Natural killer cell treated with Interleukin-12 subunit alpha and Interleukin-12 subunit beta and Interleukin-15 and Interleukin-18, amount 100 ng/mL, for 72 hours (primary cell): ENCODE results near the gene PINLYP. TPM values are rescaled to one million over a fixed set of nuclear protein-coding genes. Genes with fewer than 3 reads are reported as not detected.
A peak's percentile ranks its signal among the peaks of the same experiment; 100 is the strongest.

Experiments
- ATAC-seq, 2 donors: fragments of 150-1000 bp; cut with Tn5 transposase in 1 of 2; sonication (Bioruptor Pico), chemical (Tn5 transposase) in 1 of 2; 2 replicates each; pipeline ENCODE4 v1.10.0; 2021
- DNase-seq: peaks from one replicate; pipeline ENCODE4 v3.0.0; 2022; ENCODE audit warnings: low spot score
- H3K27ac Mint-ChIP-seq, 2 donors: 1 replicate in 1 of 2; 2 replicates in 1 of 2; pipeline ENCODE4 v1.8.0; 2022; ENCODE audit warnings: mixed read lengths in 2 of 2, mild to moderate bottlenecking in 1 of 2, moderate library complexity in 1 of 2
- H3K27me3 Mint-ChIP-seq, 2 donors: 1 replicate in 1 of 2; 2 replicates in 1 of 2; pipeline ENCODE4 v1.8.0; 2022; ENCODE audit warnings: mixed read lengths in 2 of 2
- H3K36me3 Mint-ChIP-seq: one replicate; pipeline ENCODE4 v1.8.0; 2022; ENCODE audit warnings: mixed read lengths
- H3K4me1 Mint-ChIP-seq, 2 donors: 1 replicate in 1 of 2; 2 replicates in 1 of 2; pipeline ENCODE4 v1.8.0; 2022; ENCODE audit warnings: low read depth in 2 of 2, mixed read lengths in 2 of 2, mild to moderate bottlenecking in 1 of 2
- H3K4me3 Mint-ChIP-seq: one replicate; pipeline ENCODE4 v1.8.0; 2022; ENCODE audit warnings: mixed read lengths
- H3K9me3 Mint-ChIP-seq: 2 replicates; pipeline ENCODE4 v1.8.0; 2022; ENCODE audit warnings: mixed read lengths
- total RNA-seq, 2 donors: library from RNA; stranded (reverse); gene quantifications; one replicate each; pipeline ENCODE4 v1.2.3, GENCODE V29; 2022

PINLYP gene
- total RNA-seq, 2 donors from 2014 or later, result 2.7 to 6.2 TPM

DNA sequence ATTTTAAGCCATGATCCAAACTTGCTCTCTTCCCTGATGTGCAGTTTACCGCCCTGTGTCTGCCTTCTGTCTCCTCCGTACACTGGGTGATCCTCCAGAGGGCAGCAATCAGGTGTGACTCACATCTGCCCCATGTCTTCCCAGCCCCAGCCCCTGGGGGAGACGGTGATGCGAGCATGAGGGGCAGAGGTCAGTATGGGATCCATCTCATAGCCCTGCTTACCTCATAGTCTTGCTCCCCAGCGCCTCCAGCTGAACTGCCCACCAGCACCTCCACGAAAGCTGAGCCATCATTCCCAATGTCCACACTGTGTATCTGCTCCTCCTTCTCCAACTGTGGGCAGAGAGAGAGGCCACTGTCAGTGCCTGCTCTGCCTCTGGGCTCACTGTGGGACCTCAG is 14.9 kb upstream of the PINLYP start:
- ATAC-seq, result no peak
- Mint-ChIP-seq H3K27me3 (no peaks in the 10 kb centered on the region), H3K36me3 (peaks cover 11% of the 10 kb centered on the region), H3K27ac (peak overlapping the region; percentile 93 to 95), H3K4me1 (peaks cover 40 to 42% of the 10 kb centered on the region in 2 donors), H3K4me3 (no peak overlapping the region), H3K9me3 (no peaks in the 10 kb centered on the region)
- DNase-seq, result peak; percentile 32

DNA sequence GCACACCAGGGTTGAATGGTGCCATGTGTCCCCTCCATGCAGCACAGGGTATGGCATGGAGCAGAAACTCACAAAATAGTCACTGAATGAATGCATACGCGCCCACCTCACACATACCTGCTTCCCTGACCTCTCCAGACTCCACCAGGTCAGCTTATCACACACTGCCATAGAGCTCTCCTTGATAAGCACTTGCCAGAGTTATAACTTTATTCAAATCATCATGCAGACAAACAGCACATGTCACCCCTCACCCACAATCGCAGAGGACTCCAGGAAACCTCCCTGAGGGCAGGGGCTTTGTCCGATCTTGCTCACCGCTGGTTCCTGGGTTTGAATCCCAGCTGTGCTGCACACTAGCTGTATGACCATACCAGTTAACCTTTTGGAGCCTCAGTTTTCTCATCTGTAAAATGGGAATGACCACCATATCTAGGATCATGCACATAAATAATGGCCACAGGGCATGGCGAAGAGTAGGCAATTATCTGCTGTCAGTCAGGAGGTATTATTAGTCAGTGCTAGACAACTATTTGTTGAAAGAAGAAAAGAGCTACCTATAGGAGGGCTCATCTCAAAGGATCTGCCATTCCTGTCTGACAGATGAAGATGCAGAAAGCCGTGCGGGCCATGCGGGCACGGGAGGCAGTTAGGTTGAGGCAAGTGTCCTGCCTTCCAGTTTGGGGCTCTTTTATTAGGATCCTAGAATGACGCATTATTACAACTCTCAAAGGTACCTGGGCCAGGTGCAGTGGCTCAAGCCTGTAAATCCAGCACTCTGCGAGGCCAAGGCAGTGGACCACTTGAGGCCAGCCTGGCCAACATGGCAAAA is 14.2 kb upstream of the PINLYP start:
- Mint-ChIP-seq H3K4me1 (peaks cover 40 to 42% of the 10 kb centered on the region in 2 donors), H3K36me3 (peaks cover 11% of the 10 kb centered on the region), H3K9me3 (no peaks in the 10 kb centered on the region), H3K27ac (peak overlapping the region; percentile 93 to 95), H3K27me3 (no peaks in the 10 kb centered on the region), H3K4me3 (peak overlapping the region; percentile 82)
- DNase-seq (peak; percentile 32), ATAC-seq (no peak)

DNA sequence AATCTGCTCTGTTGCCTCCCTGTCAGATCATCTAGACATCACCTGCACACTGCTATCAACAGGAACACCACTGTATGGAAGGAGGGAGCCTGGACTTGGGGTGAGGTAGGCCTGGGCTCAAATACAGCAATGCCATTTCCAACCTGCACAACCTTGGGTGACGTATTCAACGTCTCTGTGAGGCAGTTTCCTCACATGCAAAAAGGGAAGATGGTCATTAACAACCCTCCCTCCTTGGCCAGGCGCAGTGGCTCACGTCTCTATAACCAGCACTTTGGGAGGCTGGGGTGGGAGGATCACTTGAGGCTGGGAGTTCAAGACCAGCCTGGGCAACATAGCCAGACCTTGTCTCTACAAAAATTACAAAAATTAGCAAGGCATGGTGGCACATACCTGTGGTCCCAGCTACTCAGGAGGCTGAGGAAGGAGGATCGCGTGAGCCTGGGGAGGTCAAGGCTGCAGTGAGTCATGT is 13.3 kb upstream of the PINLYP start:
- H3K4me1 Mint-ChIP-seq, result peaks cover 40 to 46% of the 10 kb centered on the region in 2 donors
- no peak for ATAC-seq
- no peaks in the 10 kb centered on the region for H3K27me3 Mint-ChIP-seq
- H3K9me3 Mint-ChIP-seq, result no peaks in the 10 kb centered on the region
- DNase-seq, result peak; percentile 23
- peak overlapping the region; percentile 93 to 95 for H3K27ac Mint-ChIP-seq
- H3K4me3 Mint-ChIP-seq, result peak overlapping the region; percentile 82
- peaks cover 11% of the 10 kb centered on the region for H3K36me3 Mint-ChIP-seq

DNA sequence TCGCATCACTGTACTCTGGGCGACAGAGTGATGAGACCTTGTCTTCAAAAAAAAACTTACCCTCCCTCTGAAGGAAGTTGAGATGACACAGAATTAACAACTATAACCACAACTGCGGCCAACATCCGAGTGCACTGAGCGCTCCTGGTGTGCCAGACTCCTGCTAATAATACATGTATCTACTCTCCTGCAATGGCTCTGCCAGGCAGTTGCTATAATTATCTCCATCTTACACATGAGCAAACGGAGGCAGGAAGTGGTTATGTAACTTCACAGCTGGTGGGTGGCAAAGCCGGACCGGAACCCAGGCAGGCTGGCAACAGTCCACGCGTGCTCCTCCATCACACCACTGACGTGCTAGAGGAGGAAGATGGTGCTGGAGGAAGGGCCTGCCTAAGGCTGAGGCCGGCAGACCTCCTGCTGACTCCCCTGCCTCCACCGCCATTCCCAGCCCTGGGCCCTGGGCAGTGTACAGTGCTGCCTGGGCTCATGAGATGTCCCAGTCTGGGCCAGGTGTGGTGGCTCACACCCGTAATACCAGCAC is 12.8 kb upstream of the PINLYP start:
- H3K4me1 Mint-ChIP-seq, result peaks cover 40 to 46% of the 10 kb centered on the region in 2 donors
- H3K27ac Mint-ChIP-seq, result peak overlapping the region; percentile 93 to 95

DNA sequence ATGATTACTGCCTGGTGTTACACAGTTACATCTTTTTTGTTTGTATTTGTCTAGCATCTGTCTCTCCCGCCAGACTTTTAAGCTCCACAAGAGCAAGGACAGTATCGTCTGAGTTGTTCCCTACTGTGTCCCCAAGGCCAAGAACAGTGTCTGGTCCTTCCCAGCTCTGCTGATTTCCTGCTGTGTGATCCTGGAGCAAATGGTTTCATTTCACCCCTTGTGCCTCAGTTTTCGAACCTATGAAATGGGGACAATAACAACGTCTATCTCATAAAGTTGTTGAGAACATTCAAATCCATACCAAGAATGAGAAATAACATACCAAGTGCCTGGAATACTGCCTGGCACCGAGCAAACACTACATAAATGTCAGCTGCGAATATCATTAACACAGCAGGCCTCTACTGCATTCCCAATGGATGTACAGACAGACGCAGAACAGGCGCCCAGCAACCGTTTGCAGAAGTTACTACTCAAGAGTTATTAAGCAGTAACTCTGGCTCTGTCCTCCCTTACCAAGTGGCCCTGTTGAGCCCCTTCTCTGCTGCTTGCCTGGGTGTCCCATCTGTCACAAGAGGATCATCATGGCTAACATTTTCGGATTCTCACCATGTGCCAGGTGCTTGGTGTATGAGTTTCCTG is 11.7 kb upstream of the PINLYP start:
- H3K4me1 Mint-ChIP-seq, result peaks cover 40 to 46% of the 10 kb centered on the region in 2 donors

More for the DNA sequence above, 12.8 kb upstream of the PINLYP start:
- H3K27me3 Mint-ChIP-seq, result no peaks in the 10 kb centered on the region
- peak overlapping the region; percentile 82 for H3K4me3 Mint-ChIP-seq
- H3K36me3 Mint-ChIP-seq, result peaks cover 11% of the 10 kb centered on the region
- ATAC-seq (peak; percentile 97), DNase-seq (peak; percentile 89)
- no peaks in the 10 kb centered on the region for H3K9me3 Mint-ChIP-seq

DNA sequence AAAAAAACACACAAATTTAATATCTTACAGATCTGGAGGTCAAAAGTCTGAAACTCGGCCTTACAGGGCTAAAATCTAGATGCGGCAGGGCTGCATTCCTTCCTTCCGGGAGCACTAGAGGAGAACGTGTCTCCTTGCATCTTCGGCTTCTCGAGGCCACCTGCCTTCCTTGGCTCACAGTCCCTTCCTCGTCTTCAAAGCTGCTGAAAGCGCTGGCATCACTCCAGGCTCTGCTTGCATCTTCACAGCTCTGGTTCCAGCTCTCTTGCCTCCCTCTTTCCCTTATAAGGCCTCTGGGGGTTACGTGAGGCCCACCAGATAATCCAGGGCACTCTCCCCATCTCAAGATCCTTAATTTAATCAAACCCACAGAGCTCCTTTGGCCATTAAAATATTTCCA is 10.8 kb upstream of the PINLYP start:
- Mint-ChIP-seq H3K27ac (peak overlapping the region; percentile 43 to 95), H3K9me3 (no peaks in the 10 kb centered on the region), H3K4me1 (peaks cover 43 to 46% of the 10 kb centered on the region in 2 donors), H3K27me3 (no peaks in the 10 kb centered on the region), H3K4me3 (no peak overlapping the region), H3K36me3 (peaks cover 11% of the 10 kb centered on the region)
- DNase-seq (no peak), ATAC-seq (no peak)

More for the DNA sequence above, 11.7 kb upstream of the PINLYP start:
- DNase-seq, result peak; percentile 28
- Mint-ChIP-seq H3K4me3 (peak overlapping the region; percentile 67), H3K9me3 (no peaks in the 10 kb centered on the region), H3K27me3 (no peaks in the 10 kb centered on the region), H3K36me3 (peaks cover 11% of the 10 kb centered on the region), H3K27ac (peak overlapping the region; percentile 93 to 95)
- ATAC-seq, result no peak

DNA sequence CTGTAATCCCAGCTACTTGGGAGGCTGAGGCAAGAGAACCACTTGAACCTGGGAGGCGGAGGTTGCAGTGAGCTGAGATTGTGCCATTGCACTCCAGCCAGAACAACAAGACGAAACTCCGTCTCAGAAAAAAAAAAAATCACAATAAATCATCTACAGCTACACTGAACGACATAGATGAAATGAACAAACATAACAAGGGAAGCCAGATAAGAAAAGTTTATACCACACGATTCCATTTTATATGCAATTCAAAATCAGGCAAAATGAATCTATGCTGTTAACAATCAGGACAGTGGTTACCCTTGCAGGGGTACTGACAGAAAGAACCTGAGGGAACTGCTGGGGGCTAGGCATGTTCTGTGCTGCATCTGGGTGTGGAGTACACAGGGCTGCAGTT is 5.9 kb upstream of the PINLYP start:
- Mint-ChIP-seq H3K4me3 (no peak overlapping the region), H3K9me3 (no peaks in the 10 kb centered on the region), H3K36me3 (no peaks in the 10 kb centered on the region), H3K27me3 (no peaks in the 10 kb centered on the region), H3K27ac (peak overlapping the region; percentile 17 to 55), H3K4me1 (peaks cover 24 to 30% of the 10 kb centered on the region in 2 donors)
- no peak for DNase-seq
- no peak for ATAC-seq

DNA sequence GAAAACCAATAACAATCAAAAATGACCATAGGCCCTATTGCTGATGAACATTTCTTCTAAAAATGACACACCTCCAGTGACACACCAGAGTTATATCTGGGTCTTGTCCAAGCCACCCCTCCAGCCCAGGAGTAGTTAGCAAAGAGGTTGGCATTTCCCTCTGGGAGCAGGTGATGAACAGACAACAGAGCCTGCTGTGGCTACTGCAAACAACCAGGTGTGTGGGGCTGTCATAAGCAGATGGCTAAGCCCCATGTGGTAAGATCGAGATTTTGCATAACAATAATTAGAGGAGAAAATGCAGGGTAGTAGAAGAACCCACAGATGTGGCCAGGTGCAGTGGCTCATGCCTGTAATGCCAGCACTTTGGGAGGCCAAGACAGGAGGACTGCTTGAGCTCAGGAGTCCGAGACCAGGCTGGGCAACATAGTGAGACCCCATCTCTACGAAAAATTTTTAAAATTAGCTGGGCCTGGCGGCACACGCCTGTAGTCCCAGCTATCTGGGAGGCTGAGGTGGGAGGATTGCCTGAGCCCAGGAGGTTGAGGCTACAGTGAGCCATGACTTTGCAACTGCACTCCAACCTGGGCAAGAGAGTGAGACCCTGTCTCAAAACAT is 5.3 kb upstream of the PINLYP start:
- Mint-ChIP-seq H3K4me3 (no peak overlapping the region), H3K36me3 (no peaks in the 10 kb centered on the region), H3K27ac (peak overlapping the region; percentile 17 to 55), H3K9me3 (no peaks in the 10 kb centered on the region), H3K27me3 (no peaks in the 10 kb centered on the region), H3K4me1 (peaks cover 18 to 31% of the 10 kb centered on the region in 2 donors)
- ATAC-seq, result no peak
- no peak for DNase-seq

DNA sequence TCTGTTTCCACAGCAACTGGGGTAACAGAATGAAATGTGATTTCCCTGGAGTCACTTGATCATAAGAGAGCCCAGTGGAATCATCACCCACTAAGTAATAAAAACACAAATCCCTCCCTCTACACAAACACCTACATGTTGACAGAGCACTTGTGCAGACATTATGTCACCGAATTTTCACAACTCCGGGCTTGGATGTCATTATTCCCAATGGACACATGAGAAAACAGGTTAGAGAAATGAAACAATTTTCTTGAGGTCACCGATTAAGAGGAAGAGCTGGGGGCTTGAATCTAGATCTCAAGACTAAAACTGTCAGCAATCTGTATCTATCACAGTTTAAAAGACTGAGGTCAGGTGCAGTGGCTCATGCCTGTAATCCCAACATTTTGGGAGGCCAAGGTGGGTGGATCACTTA is 3.4 kb upstream of the PINLYP start:
- ATAC-seq, result no peak
- peak; percentile 8 for DNase-seq
- peak overlapping the region; percentile 22 to 32 for H3K27ac Mint-ChIP-seq
- no peaks in the 10 kb centered on the region for H3K9me3 Mint-ChIP-seq
- H3K36me3 Mint-ChIP-seq, result no peaks in the 10 kb centered on the region
- no peaks in the 10 kb centered on the region for H3K27me3 Mint-ChIP-seq
- H3K4me3 Mint-ChIP-seq, result no peak overlapping the region
- peaks cover 23 to 39% of the 10 kb centered on the region in 2 donors for H3K4me1 Mint-ChIP-seq

DNA sequence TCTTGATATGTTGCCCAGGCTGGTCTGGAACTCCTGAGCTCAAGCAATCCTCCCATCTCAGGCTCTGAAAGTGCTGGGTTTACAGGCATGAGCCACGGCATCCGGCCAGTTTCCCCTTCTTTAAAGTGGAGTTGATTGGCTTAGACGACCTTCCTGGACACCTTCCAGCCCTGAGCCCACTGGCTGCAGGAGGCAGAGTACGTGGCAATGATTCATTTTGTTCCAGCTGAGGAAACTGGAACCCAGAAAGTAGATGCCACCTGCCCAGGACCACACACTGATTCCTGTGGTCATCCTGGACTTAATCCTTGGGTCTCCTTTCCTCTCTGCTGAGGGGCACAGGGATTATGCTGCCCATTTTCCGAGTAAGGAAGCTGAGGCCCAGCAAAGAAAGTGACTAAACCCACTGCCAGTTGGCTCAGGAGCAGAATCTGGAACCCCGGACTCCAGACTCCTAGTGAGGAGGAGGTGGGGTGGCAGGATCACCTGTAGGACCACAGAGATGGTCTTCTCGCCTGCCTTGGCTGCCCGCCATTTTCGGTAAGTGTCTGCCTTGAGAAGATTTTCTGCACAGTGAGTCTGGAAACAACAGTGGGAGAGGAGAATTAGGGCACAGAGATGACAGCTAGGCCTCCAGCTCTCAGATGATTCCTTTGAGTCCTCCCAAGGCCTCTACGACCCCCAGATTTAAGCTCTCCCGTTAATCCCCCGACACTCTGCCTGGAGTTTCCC is 1.0 kb upstream of the PINLYP start:
- Mint-ChIP-seq H3K4me1 (peaks cover 27 to 49% of the 10 kb centered on the region in 2 donors), H3K27me3 (no peaks in the 10 kb centered on the region), H3K36me3 (no peaks in the 10 kb centered on the region), H3K4me3 (peak overlapping the region; percentile 98), H3K27ac (peak overlapping the region; percentile 96 to 98), H3K9me3 (no peaks in the 10 kb centered on the region)
- no peak for DNase-seq
- no peak for ATAC-seq

DNA sequence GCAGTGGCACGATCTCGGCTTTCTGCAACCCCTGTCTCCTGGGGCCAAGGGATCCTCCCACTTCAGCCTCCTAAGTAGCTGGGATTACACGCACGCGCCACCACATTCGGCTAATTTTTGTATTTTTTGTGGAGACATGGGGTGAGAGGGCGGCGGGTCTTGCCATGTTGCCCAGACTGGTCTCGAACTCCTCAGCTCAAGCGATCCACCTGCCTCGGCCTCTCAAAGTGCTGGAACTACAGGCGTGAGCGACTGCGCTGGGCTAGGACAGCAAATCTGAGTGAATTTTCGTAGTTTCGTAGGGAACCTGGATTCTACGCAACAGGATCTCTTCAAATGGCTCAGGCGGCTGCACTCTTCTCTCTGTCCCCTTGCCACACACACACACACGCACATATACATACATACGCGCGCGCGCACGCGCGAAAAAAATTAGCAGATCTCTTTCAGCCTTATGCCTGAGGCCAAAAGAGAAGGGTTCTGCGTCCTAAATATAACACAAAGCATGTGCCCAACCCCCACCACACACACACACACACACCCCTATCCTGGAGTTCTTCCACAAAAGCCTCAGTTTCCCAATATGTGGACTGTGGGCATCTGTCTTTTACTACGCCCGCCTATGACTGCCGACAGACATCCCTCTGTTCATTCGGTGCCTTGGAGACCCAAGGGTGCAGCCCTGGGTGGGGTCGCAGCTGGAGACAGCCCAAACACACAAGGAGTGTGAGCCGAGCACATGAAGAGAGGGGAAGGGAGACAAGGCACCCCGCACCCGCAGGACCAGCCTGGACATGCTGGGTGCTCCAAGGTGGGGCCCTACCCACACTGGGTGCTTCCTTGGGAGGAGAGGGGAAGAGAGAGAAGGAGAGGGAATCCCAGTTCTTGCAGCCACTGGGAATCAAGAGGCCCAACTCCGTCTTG is 616 bp downstream of the PINLYP start:
- Mint-ChIP-seq H3K27ac (peak overlapping the region in 1 of 2 donors; percentile 96), H3K9me3 (no peaks in the 10 kb centered on the region), H3K36me3 (no peaks in the 10 kb centered on the region), H3K27me3 (no peaks in the 10 kb centered on the region), H3K4me3 (peak overlapping the region; percentile 98), H3K4me1 (peaks cover 29 to 46% of the 10 kb centered on the region in 2 donors)
- DNase-seq (no peak), ATAC-seq (no peak)

DNA sequence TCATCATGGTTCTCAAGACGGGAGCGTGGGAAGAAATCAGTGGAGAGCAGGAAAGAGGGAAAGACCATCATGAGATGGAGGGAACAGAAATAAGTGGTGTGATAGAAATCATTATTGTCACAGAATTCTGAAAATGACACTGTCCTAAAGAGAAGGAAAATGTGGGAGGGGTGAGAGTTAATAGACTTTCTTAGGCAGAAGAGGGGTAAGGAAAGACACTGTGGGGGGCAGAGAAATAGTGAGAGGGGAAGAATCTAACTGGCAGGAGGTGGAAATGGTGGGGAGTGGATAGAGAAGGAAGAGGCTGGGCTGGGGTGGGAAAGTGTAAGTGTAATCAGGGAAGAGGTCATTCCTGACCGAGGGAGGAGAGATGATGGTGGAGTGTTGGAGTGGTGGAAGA is 3.2 kb downstream of the PINLYP start:
- H3K4me3 Mint-ChIP-seq, result peak overlapping the region; percentile 95
- peaks cover 24 to 38% of the 10 kb centered on the region in 2 donors for H3K4me1 Mint-ChIP-seq
- H3K36me3 Mint-ChIP-seq, result no peaks in the 10 kb centered on the region
- no peak for ATAC-seq
- H3K27me3 Mint-ChIP-seq, result no peaks in the 10 kb centered on the region
- no peak for DNase-seq
- H3K9me3 Mint-ChIP-seq, result no peaks in the 10 kb centered on the region
- peak overlapping the region; percentile 18 to 92 for H3K27ac Mint-ChIP-seq
